ENCODE results near the gene GABRB2. TPM values are rescaled to one million over a fixed set of nuclear protein-coding genes. Genes with fewer than 3 reads are reported as not detected.
"Not testable (repeated sequence)": the region's sequence is repeated elsewhere in the genome, so short reads cannot be mapped to it uniquely, and the experiment has no call there.

The GABRB2 gene
- total and polyA plus RNA-seq, 7 donors, result 0.04 to 0.36 (median 0.14) TPM

DNA sequence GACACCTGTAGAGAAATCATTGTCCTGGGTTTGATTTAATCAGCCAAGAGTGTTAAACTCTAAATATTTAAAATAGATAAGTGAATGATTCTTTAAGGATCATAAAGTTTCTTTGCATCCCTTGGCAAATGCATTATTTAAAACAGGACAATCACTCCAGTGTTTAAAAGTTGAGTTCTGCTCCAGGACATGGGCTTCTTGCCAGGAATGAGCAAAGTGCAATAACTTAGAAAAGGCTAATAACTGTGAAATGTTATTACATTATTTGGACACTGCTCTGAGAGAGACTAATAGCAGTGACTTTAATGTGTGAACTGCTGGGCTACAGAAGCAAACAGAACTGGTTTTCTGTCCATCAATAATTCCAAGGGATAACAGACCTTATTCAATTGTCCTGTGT lies 283.3 kb downstream of the GABRB2 start:
- no peak for TF ChIP-seq CTCF (IDR thresholded peaks at IDR 0.05)
- Histone ChIP-seq H3K4me1 (no peaks in the 10 kb centered on the region), H3K9me3 (no peaks in the 10 kb centered on the region), H3K27me3 (ENCODE audit: insufficient read depth in 3 of 3, low read length in 2 of 3) (no peaks in the 10 kb centered on the region), H3K36me3 (ENCODE audit: insufficient read depth in 1 of 2, low read depth in 1 of 2) (no peaks in the 10 kb centered on the region), H3K27ac (no peak overlapping the region), H3K4me3 (no peak overlapping the region)
- intact Hi-C loops (cut with DNase I), result no loop called here
- ATAC-seq (no peak), DNase-seq (no peak)

DNA sequence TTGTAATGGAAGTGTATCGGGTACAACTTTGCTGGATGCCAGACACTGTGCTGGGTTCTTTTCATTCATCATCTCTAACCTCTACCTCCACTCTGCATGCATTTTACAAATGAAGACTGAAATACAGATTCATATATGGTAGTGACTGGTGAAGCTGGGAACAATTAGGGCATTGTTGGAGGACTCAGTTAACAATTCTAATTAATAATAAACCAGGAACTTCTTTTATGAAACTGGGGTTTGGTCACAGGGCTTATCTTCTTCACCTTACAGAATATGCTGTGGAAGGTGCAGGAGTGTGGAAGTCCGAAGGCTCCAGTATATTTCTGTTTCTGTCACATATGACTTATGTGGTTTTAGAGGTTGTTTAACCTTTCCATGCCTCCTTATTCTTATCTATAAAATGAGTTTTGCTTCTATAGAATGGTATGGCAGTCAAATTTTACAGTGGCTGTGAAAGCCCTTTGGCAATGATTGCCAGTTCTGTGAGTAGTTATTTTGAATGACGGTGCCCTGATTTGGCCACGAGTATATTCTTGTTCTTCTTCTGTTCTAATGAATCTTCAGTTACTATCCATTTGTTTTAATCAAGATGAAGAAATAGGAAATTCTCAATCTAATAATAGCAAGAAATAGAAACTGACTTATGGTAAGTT lies 284.7 kb downstream of the GABRB2 start:
- Histone ChIP-seq H3K27ac (no peak overlapping the region), H3K27me3 (ENCODE audit: insufficient read depth in 3 of 3, low read length in 2 of 3) (no peaks in the 10 kb centered on the region), H3K4me3 (no peak overlapping the region), H3K4me1 (no peaks in the 10 kb centered on the region), H3K36me3 (ENCODE audit: insufficient read depth in 1 of 2, low read depth in 1 of 2) (no peaks in the 10 kb centered on the region), H3K9me3 (no peaks in the 10 kb centered on the region)
- TF ChIP-seq CTCF (IDR thresholded peaks at IDR 0.05), result no peak
- 85 to 88% (median 87%) methylated on average over 4 of the region's 4 CpGs for WGBS, 3 donors
- ATAC-seq (no peak), DNase-seq (no peak)
- intact Hi-C loops (cut with DNase I), result no loop called here

GRCh38 chr5:161258438-161258837 lies 288.1 kb downstream of the GABRB2 start:
- no peaks in the 10 kb centered on the region for H3K27me3 ChIP-seq (ENCODE audit: insufficient read depth in 3 of 3, low read length in 2 of 3)
- H3K9me3 ChIP-seq, result no peaks in the 10 kb centered on the region
- intact Hi-C loops (cut with DNase I), result no loop called here
- ATAC-seq, result no peak
- no peaks in the 10 kb centered on the region for H3K4me1 ChIP-seq
- H3K27ac ChIP-seq, result no peak overlapping the region
- no peak overlapping the region for H3K4me3 ChIP-seq
- no peaks in the 10 kb centered on the region for H3K36me3 ChIP-seq (ENCODE audit: insufficient read depth in 1 of 2, low read depth in 1 of 2)
- TF ChIP-seq CTCF (IDR thresholded peaks at IDR 0.05), result no peak
- DNase-seq, result no peak

GRCh38 chr5:161256957-161257356 lies 289.6 kb downstream of the GABRB2 start:
- Histone ChIP-seq H3K4me1 (no peaks in the 10 kb centered on the region), H3K27ac (no peak overlapping the region), H3K9me3 (no peaks in the 10 kb centered on the region), H3K36me3 (ENCODE audit: insufficient read depth in 1 of 2, low read depth in 1 of 2) (no peaks in the 10 kb centered on the region), H3K27me3 (ENCODE audit: insufficient read depth in 3 of 3, low read length in 2 of 3) (no peaks in the 10 kb centered on the region), H3K4me3 (no peak overlapping the region)
- no peak for ATAC-seq
- DNase-seq, result no peak
- no peak for TF ChIP-seq CTCF (IDR thresholded peaks at IDR 0.05)
- intact Hi-C loops (cut with DNase I), result no loop called here
- 67 to 75% (median 67%) methylated on average over 2 of the region's 2 CpGs for WGBS, 3 donors

DNA sequence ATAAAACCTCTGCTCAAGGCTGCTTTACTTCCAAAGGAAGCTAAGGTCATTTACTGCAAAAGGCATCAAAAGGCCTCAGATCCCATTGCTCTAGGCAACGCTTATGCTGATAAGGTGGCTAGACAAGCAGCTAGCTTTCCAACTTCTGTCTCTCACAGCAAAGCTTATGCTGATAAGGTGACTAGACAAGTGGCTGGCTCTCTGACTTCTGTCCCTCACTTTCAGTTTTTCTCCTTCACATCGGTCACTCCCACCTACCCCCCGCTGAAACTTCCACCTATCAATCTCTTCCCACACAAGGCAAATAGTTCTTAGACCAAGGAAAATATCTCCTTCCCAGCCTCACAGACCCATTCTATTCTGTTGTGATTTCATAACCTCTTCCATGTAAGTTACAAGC lies 293.6 kb downstream of the GABRB2 start:
- H3K4me1 ChIP-seq; intact Hi-C loops (cut with DNase I): not testable (repeated sequence)

More for the DNA sequence above, 293.6 kb downstream of the GABRB2 start:
- H3K36me3 ChIP-seq (ENCODE audit: insufficient read depth in 1 of 2, low read depth in 1 of 2); H3K27me3 ChIP-seq (ENCODE audit: insufficient read depth in 3 of 3, low read length in 2 of 3); H3K27ac ChIP-seq; DNase-seq; H3K4me3 ChIP-seq; ATAC-seq; H3K9me3 ChIP-seq: not testable (repeated sequence)
- WGBS, 3 donors, result 85 to 92% (median 88%) methylated on average over 3 of the region's 3 CpGs

All from psoas muscle (tissue), 8 donors.